BJ (cell line): Measurements from ENCODE around the gene ADAM33. TPM values are rescaled to one million over a fixed set of nuclear protein-coding genes. Genes with fewer than 3 reads are reported as not detected.

Source experiments
- CTCF ChIA-PET: fragments of 350-600 bp; formaldehyde crosslinking; extraction: SDS; loops from one replicate; lab custom pipeline; 2021; ENCODE audit warnings: antibody characterized with exemption, inconsistent platforms; lab: Yijun Ruan, JAX
- POLR2A ChIA-PET: fragments of 300-600 bp; sonication (Branson Sonifier 250); formaldehyde crosslinking; extraction: SDS; loops from one replicate; lab custom pipeline; 2021; ENCODE audit warnings: antibody characterized with exemption; lab: Charles Lee
- DNase-seq: peaks from one replicate; pipeline ENCODE4 v3.0.0-alpha.2; 2011; ENCODE audit warnings: low read depth
- H3K27me3 ChIP-seq: 2 replicates; pipeline ENCODE4 v1.6.0; 2011; ENCODE audit warnings: low read length; ENCODE audit not compliant: control insufficient read depth, insufficient read depth
- H3K36me3 ChIP-seq: 2 replicates; pipeline ENCODE4 v1.5.1; 2011; ENCODE audit warnings: low read length; ENCODE audit not compliant: control insufficient read depth, insufficient read depth
- H3K4me3 ChIP-seq: 2 replicates; pipeline ENCODE4 v1.5.1; 2011; ENCODE audit warnings: low read depth, mild to moderate bottlenecking, control low read depth, low read length
- CTCF ChIP-seq: IDR thresholded peaks from 2 replicates; pipeline ENCODE4 v1.5.1; 2011; ENCODE audit warnings: low read depth, mild to moderate bottlenecking, control low read depth, inconsistent platforms, low read length, moderate library complexity; ENCODE audit not compliant: insufficient read depth
- polyA plus RNA-seq: library from polyadenylated mRNA; depleted of rRNA; stranded (reverse); fragments of >200 nt; gene quantifications from 2 replicates; pipeline ENCODE4 v1.2.3, GENCODE V29; 2011

Gene ADAM33
- polyA plus RNA-seq, 1 experiment = 82.6 TPM

GRCh38 chr20:3654326-3655130 is 27.3 kb downstream of the ADAM33 start:
- no peak for TF ChIP-seq CTCF
- DNase-seq = no peak
- Histone ChIP-seq H3K27me3 (peaks cover 15% of the 10 kb centered on the region), H3K36me3 (no peaks in the 10 kb centered on the region; the same call in 1 of the 2 replicates), H3K4me3 (no peak overlapping the region)
- ChIA-PET CTCF (interaction anchor here (1.0 kb wide), 1 partner anchor 18 kb away, joined by 3 read pairs; no protein-coding TSS in a partner anchor), POLR2A (no interaction called here)

GRCh38 chr20:3653921-3654320 is 27.9 kb downstream of the ADAM33 start:
- POLR2A ChIA-PET = no interaction called here
- H3K27me3 ChIP-seq = peaks cover 11% of the 10 kb centered on the region
- CTCF ChIA-PET = interaction anchor here (1.0 kb wide), 1 partner anchor 18 kb away, joined by 3 read pairs; no protein-coding TSS in a partner anchor
- H3K4me3 ChIP-seq = no peak overlapping the region
- no peak for TF ChIP-seq CTCF
- no peaks in the 10 kb centered on the region; the same call in 1 of the 2 replicates for H3K36me3 ChIP-seq
- no peak for DNase-seq

- ChIA-PET POLR2A (no interaction called here), CTCF (interaction anchor here (0.8 kb wide), 1 partner anchor 57 kb away, joined by 3 read pairs; no protein-coding TSS in a partner anchor)
- Histone ChIP-seq H3K4me3 (no peak overlapping the region), H3K27me3 (peaks cover 5% of the 10 kb centered on the region; the same call in 1 of the 2 replicates), H3K36me3 (peaks cover 2% of the 10 kb centered on the region; the same call in 1 of the 2 replicates)
- no peak for DNase-seq
- no peak for TF ChIP-seq CTCF
Measured at GRCh38 chr20:3652676-3653596, 28.9 kb downstream of the ADAM33 start.

- no peak for DNase-seq
- CTCF ChIA-PET = interaction anchor here (0.5 to 1.0 kb wide), 3 partner anchors 58 to 647 kb away, joined by 3 read pairs; no protein-coding TSS in a partner anchor
- TF ChIP-seq CTCF = no peak
- Histone ChIP-seq H3K4me3 (no peak overlapping the region), H3K36me3 (peaks cover 4% of the 10 kb centered on the region), H3K27me3 (0 out of 2 replicates have a peak, but pooled peaks cover under 1% of the 10 kb centered on the region)
- POLR2A ChIA-PET = no interaction called here
Measured at GRCh38 chr20:3652221-3652620, 29.6 kb downstream of the ADAM33 start.
